ENCODE measurements around the gene EHD4.

Gene EHD4

DNA sequence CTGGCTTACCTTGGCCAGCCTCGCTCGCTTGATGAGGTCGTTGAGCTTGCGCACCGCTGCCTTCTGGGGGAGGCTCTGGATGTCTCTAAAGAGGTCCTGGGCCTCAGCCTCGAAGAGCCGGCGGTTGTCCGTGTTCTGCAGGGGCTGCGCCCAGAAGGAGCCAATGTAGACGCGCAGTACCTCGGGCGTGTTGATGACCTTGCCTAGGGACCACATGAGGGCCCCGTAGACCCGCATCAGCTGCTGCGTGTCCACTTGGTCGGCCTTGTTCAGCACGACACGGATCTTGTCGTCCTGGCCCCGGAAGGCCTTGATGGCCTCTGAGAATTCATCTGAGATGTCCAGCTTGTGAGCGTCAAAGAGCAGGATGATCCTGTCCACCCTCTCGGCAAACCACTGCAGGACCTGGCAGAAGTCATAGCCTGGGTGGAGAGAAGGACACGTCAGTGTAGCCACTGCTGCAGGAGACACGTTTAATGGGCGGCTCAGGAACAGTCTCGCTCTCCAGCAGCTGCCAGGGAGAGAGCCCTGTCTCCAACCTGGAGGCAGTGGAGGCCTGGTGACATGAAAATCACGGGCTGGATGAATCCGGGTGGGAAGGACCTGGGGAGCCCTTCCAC lies 53.0 kb downstream of the EHD4 start:
- DNase-seq (ENCODE audit: low spot score), result no peak

DNA sequence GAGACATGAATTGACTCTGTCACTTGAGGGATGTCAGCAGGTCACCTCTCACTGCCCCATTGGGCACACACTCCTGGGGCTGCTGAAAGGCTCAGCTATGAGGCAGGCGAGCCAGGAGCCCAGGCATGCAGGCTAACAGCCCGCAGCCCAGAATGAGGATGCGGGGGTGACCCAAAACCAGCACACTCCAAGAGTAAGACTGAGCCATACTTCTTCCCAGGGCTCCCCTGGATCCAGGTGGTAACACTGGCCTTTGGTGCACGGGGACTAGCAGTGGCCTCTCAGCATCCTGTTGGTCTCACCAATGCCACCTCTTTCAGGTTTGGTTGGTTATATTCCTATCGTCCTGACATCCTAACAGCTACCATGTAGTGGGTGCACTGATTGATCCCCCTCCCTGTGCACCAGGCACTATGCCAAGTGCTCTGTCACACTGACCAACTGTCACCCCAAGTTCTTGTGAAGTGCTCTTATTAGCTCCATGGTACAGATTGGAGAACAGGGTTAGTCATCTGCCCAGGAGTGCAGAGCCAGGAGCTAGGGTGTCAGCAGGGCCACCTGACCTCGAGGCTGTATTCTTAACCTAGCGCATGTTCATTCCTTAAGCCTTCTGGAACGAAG lies 53.7 kb downstream of the EHD4 start:
- DNase-seq (ENCODE audit: low spot score), result no peak

DNA sequence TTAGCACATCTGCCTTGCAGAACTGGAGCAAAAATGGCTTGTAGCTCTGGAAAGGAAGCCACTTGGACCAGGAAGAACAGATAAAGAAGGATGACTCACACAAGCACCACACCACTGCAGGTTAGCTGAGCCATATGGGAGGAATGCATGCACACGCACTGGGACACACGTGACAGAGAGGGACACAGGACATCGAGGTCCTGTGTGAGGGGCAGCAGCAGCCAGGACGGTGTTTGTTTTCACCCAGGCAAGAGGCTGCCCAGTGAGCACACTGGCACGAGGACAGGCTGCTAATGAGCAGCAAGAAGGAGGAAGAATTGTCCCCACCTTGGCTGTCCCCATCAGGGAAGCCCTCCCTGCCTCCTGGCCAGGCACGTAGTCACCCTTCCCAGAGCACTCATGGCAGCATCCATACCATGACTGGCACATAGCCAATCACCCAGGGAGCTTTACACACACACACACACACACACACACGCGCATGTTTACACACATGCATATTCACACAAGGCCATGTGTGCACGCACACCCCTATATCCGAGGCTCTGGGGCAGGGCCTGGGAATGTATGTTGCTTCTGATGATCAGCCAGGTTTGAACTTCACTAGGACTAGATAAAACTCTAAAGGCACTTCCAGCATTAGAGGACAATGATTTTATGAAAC lies 54.5 kb downstream of the EHD4 start:
- no peak for DNase-seq (ENCODE audit: low spot score)

- DNase-seq (ENCODE audit: low spot score), result no peak
Observed at GRCh38 chr15:41915255-41915994, 56.9 kb downstream of the EHD4 start.

- no peak for DNase-seq (ENCODE audit: low spot score)
Observed at GRCh38 chr15:41914411-41914810, 57.9 kb downstream of the EHD4 start.

DNA sequence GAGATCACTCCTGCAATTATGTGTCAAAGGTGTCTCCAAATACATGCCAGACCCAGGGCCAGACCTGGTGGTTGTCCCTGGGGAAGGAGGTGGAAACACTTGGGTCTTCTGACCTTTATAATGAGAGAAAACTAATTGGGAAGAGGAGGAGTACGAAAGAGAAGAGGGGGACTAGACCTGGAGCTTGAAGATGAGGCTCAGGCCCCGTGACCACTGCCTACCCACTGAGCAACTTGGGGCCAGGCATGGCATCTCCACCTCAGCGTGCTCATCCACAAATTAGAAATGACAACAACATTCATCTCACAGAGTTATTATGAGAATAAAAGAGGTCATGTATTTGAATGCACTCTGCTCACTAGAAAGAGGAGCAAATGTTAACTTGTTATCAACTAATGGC lies 59.1 kb downstream of the EHD4 start:
- DNase-seq (ENCODE audit: low spot score), result no peak

DNA sequence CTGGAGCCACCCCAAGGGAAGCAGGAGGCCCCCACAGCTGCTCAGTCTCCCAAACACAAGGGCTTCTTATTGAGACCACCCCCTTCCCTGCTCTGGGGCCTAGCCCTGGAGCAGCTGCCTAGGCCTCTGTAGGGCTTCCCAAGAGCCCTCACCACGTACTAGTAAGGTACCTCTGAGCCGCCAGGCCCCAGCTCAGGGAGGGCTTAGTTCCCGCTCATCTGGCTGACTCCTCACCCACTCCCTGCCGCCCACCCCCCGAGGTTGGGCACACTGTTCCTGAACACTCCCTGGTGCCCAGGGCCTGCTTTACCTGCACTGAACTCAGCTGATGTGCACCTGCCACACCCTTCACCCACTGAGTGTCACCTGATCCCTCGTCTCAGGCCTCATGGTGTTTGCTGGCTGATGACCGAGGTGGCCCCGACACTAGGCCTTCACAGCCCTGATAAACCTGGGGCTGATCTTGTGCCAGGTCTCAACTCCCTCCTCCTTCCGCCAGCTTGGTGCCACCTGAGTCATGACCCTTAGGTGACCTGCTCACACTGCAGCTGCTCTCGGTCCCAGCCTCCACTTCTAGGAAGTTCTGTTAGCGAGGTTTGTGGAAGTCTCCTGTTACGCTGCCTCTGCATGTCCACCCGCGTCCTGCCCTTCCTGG lies 60.5 kb downstream of the EHD4 start:
- DNase-seq (ENCODE audit: low spot score), result no peak

DNA sequence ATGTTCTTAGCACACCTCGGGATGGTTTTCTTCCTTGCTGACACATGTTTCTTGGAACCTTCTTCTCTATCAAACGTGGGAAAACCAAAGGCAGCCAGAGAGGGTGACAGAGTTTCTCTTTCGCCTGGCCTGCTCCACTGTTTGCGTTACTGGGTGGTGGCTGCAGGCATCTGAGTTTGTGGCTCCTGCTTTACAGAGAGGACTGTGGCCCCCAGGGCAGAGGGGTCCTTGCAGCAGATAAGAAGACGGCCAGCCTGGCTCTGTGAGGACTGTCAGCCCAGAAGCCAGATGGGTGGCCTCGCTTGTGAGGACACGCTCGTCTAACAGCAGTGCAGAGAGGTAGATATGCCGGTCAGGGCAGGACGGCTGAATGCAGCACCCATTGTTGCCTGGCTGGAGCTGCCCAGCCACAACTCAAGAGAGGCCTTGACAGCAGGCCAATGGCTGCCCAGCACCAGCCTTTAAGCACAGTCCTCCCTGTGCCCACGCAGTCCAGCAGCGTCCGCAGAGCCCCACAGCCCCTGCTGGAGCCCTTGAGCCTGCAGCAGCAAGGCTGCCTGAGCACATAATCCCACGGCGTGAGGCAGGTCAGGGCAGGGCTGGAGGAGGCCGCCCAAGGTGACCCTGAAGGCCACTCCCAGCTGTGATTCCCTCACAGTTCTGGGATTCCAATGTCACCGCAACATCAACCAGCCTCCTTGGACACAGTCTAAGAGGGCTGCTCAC lies 63.5 kb downstream of the EHD4 start:
- DNase-seq (ENCODE audit: low spot score), result no peak

GRCh38 chr15:41907141-41907540 lies 65.2 kb downstream of the EHD4 start:
- DNase-seq (ENCODE audit: low spot score), result no peak

GRCh38 chr15:41906608-41907007 lies 65.7 kb downstream of the EHD4 start:
- DNase-seq (ENCODE audit: low spot score), result no peak

DNA sequence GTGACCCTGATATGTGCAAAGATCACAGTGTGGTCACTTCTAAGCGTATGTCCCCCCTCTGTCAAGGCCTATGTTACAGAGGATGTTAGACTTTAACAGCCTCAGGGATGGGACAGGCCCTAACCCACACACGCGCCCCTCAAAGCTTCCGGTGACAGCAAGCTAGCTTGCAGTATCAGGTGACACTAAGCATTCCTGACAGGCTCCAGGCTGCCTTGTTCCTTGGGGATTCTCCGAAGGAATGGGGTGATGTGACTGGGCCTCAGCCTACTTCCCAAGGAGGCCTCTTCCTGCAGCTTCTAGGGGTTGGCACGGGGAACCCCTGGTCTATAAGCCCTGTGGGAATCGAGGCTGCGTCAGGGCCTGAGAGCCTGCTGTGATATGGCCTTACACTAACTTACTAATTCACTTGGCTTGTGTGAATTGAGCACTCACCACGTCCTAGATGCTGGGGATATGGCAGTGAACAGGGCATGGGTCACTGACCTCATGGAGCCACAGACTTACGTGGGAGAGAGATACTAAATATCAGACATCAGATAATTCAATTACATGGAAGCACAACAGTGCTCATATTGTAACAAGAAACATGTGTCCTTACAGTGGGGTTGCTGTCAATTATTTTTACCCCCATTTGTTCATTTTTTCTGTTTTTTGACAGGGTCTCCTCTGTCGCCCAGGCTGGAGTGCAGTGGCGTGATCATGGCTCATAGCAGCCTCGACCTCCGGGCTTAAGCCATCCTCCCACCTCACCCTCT lies 67.1 kb downstream of the EHD4 start:
- DNase-seq (ENCODE audit: low spot score), result no peak

- DNase-seq (ENCODE audit: low spot score), result peak; percentile 83
Observed at GRCh38 chr15:41904541-41905005, 67.8 kb downstream of the EHD4 start.

DNA sequence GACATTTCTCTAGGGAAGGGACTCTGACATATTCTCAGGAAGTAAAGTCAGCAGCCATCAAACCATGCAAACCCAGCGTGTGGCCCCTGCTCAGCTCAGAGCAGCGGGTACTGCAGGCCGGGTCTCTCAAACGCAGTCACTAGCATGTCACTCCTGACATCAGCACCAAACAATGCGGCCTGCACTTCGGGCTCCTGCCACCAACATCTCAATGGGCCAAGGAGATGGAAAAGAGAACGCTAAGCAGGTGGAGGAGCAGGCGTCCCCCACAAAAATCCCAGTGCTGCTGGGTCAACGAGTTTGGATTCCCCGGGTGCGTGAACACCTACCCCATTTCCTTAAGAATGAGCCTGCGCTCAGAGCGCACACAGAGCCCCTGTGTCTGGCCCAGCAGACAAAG lies 68.6 kb downstream of the EHD4 start:
- DNase-seq (ENCODE audit: low spot score), result no peak

GRCh38 chr15:41901431-41901830 lies 70.9 kb downstream of the EHD4 start:
- DNase-seq (ENCODE audit: low spot score), result no peak

DNA sequence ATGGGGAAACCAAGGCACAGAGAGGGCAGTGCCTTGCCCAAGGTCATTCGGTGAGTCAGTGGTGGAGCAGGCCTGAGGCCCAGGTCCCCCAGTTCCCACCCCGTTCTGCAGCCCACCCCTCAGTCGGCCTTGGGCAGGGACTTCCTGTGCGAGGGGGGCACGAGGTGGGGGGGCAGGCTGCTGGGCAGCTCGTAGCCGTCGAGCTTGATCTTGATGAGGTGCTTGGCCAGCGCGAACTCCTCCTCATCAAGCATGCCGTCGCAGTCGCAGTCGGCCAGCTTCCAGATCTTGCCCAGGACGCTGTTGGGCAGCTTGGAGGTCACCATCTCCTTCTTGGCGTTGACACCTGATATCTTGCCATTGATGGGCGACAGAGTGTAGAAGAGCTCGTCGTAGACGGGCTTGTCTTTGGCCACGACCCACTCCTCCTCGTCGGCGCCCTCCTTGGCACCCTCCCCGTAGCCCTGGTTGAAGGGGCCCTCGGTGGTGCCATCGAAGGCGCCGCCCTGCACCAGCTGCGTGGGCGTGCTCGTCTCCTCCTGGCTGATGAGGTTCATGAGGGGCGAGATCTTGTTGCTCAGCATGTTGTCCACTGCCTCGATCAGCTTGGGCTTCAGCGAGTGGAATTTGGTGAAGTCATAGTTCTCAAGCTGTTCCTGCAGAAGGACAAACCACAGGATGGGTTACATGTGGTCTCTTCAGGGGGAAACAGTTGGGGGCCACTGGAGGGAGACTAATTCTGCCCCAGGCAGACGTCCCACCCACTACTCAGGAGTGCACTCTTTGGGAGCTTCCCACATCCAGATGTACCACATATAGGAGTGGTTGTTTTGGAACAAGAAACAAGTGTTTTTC lies 71.6 kb downstream of the EHD4 start:
- no peak for DNase-seq (ENCODE audit: low spot score)

DNA sequence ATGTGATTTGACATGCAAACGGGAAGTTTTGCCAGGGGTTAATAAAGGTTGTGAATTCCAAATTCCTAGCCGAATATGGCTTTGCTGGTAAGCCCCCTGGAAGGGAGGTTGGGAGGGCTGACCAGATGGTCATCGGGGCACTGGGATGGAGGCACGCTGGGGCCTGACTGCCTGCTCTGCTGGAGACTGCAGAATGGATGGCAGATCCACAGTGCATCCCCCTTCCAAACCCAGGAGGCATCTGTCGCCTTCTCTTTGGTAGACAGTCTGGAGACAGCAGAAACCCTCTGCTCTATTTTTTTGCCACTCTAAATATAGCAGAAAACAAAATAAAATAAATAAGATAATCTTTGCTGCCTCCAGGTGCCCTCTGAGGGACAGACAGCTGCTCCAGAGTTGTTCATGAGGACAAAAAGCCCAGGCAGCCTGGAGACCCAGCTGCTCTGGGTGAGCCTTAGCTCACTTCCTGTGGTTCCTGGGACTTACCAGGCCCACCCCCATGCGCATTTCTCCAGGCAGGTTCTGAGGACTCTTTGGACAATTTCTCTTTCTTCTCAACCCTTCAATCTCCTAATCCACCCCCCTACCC lies 72.4 kb downstream of the EHD4 start:
- DNase-seq (ENCODE audit: low spot score), result no peak

GRCh38 chr15:41897363-41897799 lies 75.0 kb downstream of the EHD4 start:
- DNase-seq (ENCODE audit: low spot score), result no peak

DNA sequence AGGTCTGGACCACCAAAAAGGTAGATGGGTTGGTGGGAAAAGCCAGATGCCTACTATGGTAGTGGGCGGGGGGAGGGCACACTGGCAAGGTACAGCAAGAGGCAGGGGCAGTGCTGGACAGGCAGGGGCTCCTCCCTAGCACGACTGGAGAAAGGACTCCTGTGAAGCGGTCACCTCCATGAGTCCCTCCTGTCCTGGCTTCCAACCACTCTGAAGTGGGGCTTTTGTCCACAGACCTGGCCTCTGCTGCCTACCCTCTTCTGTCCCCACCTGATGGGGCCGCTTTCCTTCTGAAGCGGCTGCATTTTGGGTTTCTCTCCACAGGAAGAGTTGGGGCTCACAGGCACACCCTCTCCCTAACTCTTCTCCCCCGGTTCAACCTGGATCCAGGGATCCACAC lies 75.8 kb downstream of the EHD4 start:
- DNase-seq (ENCODE audit: low spot score), result no peak

GRCh38 chr15:41895957-41896356 lies 76.4 kb downstream of the EHD4 start:
- DNase-seq (ENCODE audit: low spot score), result no peak

Measured in Ammon's horn (tissue), 1 donor.